Nephron progenitor cell (in vitro differentiated cells): ENCODE data around the gene SLC25A34.

Experiments used
- DNase-seq: peaks from one replicate; pipeline ENCODE4 v3.0.0; 2021
- H3K27ac Mint-ChIP-seq: 2 replicates; pipeline ENCODE4 v1.8.0; 2021; ENCODE audit warnings: mild to moderate bottlenecking, moderate library complexity, mixed read lengths
- H3K27me3 Mint-ChIP-seq: 2 replicates; pipeline ENCODE4 v1.8.0; 2021; ENCODE audit warnings: mild to moderate bottlenecking, low read depth, mixed read lengths; ENCODE audit not compliant: poor library complexity
- H3K36me3 Mint-ChIP-seq: 2 replicates; pipeline ENCODE4 v1.8.0; 2021; ENCODE audit warnings: low read depth, mixed read lengths
- H3K4me1 Mint-ChIP-seq: 2 replicates; pipeline ENCODE4 v1.8.0; 2021; ENCODE audit warnings: mixed read lengths
- H3K4me3 Mint-ChIP-seq: 2 replicates; pipeline ENCODE4 v1.8.0; 2021; ENCODE audit warnings: mild to moderate bottlenecking, moderate library complexity, mixed read lengths
- H3K9me3 Mint-ChIP-seq: 2 replicates; pipeline ENCODE4 v1.8.0; 2021; ENCODE audit warnings: mild to moderate bottlenecking, moderate library complexity, mixed read lengths
- CTCF ChIP-seq: fragments of 200-600 bp; sonication (generic); IDR thresholded peaks from 2 replicates; pipeline ENCODE4 v1.5.0; 2021; ENCODE audit warnings: antibody characterized with exemption

The SLC25A34 gene

GRCh38 chr1:15777909-15778707 lies 42.0 kb downstream of the SLC25A34 start:
- Mint-ChIP-seq H3K4me1 (no peaks in the 10 kb centered on the region), H3K9me3 (no peaks in the 10 kb centered on the region), H3K27me3 (no peaks in the 10 kb centered on the region), H3K4me3 (no peak overlapping the region), H3K27ac (peak overlapping the region; percentile 73), H3K36me3 (peaks cover 56% of the 10 kb centered on the region)
- DNase-seq = no peak
- no peak for TF ChIP-seq CTCF

- H3K4me3 Mint-ChIP-seq = no peak overlapping the region
- H3K27me3 Mint-ChIP-seq = no peaks in the 10 kb centered on the region
Observed at GRCh38 chr1:15785683-15786082, 49.6 kb downstream of the SLC25A34 start.

GRCh38 chr1:15786581-15786980 lies 50.5 kb downstream of the SLC25A34 start:
- TF ChIP-seq CTCF = no peak
- H3K27me3 Mint-ChIP-seq = no peaks in the 10 kb centered on the region
- no peak for DNase-seq
- no peak overlapping the region for H3K4me3 Mint-ChIP-seq
- peaks cover 13% of the 10 kb centered on the region for H3K4me1 Mint-ChIP-seq
- H3K9me3 Mint-ChIP-seq = no peaks in the 10 kb centered on the region
- peaks cover 16% of the 10 kb centered on the region for H3K36me3 Mint-ChIP-seq
- H3K27ac Mint-ChIP-seq = peak overlapping the region; percentile 21

More at GRCh38 chr1:15785683-15786082, 49.6 kb downstream of the SLC25A34 start:
- Mint-ChIP-seq H3K36me3 (peaks cover 25% of the 10 kb centered on the region), H3K27ac (no peak overlapping the region), H3K9me3 (no peaks in the 10 kb centered on the region), H3K4me1 (peaks cover 10% of the 10 kb centered on the region)
- no peak for DNase-seq
- no peak for TF ChIP-seq CTCF

- no peak for TF ChIP-seq CTCF
- Mint-ChIP-seq H3K27me3 (peaks cover 6% of the 10 kb centered on the region), H3K4me1 (peaks cover 27% of the 10 kb centered on the region), H3K27ac (peak overlapping the region; percentile 54), H3K9me3 (no peaks in the 10 kb centered on the region), H3K36me3 (peaks cover 16% of the 10 kb centered on the region), H3K4me3 (no peak overlapping the region)
- DNase-seq = no peak
Observed at GRCh38 chr1:15788624-15789301, 52.7 kb downstream of the SLC25A34 start.
